Posterior cingulate gyrus (tissue), 11 donors: ENCODE results near the gene LY6G6D.
A peak's percentile ranks its signal among the peaks of the same experiment; 100 is the strongest.

Experiments used
- DNase-seq, 10 donors: peaks; one replicate each; pipeline versions ENCODE4 v3.0.0 to v3.0.0-alpha.2; 2020 to 2021; ENCODE audit warnings: mixed read lengths in 3 of 10
- intact Hi-C: fragments of 100-400 bp; cut with DNase I; formaldehyde crosslinking; loops from one replicate; pipeline ENCODE4 v1.15.1; 2023

LY6G6D gene

GRCh38 chr6:31752739-31753319 lies 37.7 kb downstream of the LY6G6D start:
- DNase-seq = no peak
- intact Hi-C loops = no loop called here

GRCh38 chr6:31758281-31758680 lies 43.1 kb downstream of the LY6G6D start:
- intact Hi-C loops = no loop called here
- peak in 1 of 10 donors; percentile 19 for DNase-seq

GRCh38 chr6:31760790-31761189 lies 45.6 kb downstream of the LY6G6D start:
- intact Hi-C loops = no loop called here
- DNase-seq = no peak

DNA sequence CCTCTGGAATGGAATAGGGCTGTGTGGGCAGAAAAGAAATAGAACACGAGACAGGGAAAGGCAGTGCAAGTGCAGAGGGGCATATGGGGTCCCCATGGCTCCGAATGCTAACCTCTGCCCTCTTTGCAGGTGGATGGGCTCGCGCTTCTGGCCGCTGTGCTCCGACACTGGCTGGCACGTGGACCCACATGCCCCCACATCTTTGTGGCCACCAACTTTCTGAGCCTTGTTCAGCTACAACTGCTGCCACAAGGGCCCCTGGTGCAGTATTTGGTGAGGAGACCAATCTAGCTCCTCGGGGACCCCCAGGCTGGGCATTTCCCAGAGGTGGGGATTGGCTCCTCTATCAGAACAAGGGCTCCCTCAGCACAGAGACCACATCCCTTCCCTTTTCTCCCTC lies 46.2 kb downstream of the LY6G6D start:
- intact Hi-C loops = no loop called here
- DNase-seq = peak in 3 of 10 donors; percentile 25 to 45 (median 33)

GRCh38 chr6:31762356-31762755 lies 47.2 kb downstream of the LY6G6D start, which contains the start of gene SAPCD1:
Gene SAPCD1 (plus strand): TSS chr6:31762656. CDS start chr6:31763055, 399 bp downstream.
- peak in 1 of 10 donors; percentile 37 for DNase-seq
- intact Hi-C loops = no loop called here

GRCh38 chr6:31762878-31763618 lies 47.9 kb downstream of the LY6G6D start:
- intact Hi-C loops = no loop called here
- DNase-seq = peak in 2 of 10 donors; percentile 35 to 77

DNA sequence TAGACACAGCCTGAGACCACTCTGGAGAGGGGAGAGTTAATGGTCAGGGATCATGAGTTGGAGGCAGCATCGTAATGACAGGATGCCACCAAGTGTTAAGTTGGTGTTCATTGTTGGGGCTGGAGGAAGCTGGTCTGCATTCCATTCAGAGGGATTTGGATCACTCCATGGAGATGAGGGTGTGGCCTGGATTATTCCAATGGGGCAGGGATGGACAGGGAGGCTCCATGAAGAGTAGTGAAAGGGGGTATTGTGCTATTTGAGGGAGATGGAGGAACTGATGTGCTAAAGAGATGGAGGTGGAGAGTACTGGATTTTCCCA lies 48.4 kb downstream of the LY6G6D start:
- intact Hi-C loops = no loop called here
- no peak for DNase-seq

DNA sequence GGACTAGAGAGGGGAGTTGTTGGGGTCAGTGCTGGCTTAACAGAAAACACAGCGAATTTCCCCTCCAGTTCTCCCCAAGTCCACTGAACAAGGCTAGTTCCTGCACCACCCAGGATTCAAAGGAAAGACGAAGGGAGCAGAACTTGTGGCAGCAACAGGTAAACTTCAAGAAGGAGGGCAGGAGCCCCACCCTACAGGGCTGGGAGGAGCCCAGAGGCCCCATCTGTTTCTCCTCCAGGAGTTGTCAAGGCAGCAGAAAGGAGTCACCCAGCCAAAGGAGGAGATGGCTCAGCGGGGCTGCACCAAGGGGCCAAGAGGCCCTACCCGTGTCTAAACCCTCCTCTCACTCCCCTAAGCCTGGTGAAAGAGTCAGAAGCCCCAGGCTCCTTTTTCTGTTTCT lies 49.0 kb downstream of the LY6G6D start:
- intact Hi-C loops = no loop called here
- peak in 2 of 10 donors; percentile 19 to 26 for DNase-seq

- intact Hi-C loops = no loop called here
- peak in 1 of 10 donors; percentile 49 for DNase-seq
These were observed 50.4 kb downstream of the LY6G6D start for GRCh38 chr6:31765559-31765909.

DNA sequence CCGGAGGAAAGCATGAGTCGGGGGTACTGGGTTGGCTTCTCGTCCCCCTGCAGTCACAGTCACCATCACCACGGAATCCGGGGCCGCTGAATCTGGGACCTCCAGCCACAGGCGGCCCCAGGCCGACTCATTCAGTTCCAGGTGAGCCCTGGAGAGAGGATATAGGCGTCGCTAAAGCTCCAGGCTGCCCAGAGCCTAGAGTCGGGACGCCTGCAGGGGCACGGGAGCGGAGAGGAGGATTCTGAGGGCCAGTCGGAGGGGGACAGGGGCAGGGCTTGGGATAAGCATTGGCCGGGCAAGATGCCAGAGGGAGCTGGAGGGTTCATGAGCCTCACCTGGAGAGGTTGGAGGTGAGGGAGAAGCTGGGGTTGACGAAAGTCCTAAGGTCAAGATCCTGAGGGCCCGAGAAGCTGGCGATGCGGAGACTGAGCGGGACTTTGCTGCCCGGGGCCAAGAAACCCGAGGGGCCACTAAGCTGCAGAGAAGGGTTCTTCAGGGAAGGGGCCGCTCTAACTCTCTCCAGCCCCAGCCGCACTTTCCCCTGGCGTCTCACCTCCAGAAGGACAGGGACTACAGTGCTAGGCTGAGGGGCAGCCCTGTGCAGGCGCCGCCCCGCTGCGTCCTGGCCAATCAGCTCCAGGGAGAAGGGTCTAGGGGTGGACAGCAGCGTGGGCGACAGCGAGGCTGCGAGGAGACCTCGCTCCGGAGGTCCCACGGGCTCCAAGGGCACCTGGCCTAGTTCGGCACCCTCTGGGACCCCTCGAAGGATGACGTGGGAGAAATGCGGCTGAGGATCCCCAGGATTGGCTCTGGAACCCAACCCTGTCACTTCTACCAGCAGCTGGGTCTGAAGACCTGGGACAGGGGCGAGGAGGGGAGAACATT lies 51.0 kb downstream of the LY6G6D start:
- DNase-seq = peak in 2 of 10 donors; percentile 65 to 69
- intact Hi-C loops = no loop called here

- intact Hi-C loops = no loop called here
- DNase-seq = peak in 2 of 10 donors; percentile 29 to 48
These were observed 52.0 kb downstream of the LY6G6D start for GRCh38 chr6:31767096-31767645.
